ENCODE results near the gene RNF223.

- TF ChIP-seq CTCF (IDR thresholded peaks at IDR 0.05): no peak
- no peak for TF ChIP-seq POLR2A (IDR thresholded peaks at IDR 0.05)
Measured at GRCh38 chr1:1075148-1075935, 1.2 kb upstream of the RNF223 start.
